ENCODE results near the gene COL4A1. TPM values are rescaled to one million over a fixed set of nuclear protein-coding genes. Genes with fewer than 3 reads are reported as not detected.

The COL4A1 gene
- total RNA-seq, 1 donor from 2014 or later = 105 TPM

DNA sequence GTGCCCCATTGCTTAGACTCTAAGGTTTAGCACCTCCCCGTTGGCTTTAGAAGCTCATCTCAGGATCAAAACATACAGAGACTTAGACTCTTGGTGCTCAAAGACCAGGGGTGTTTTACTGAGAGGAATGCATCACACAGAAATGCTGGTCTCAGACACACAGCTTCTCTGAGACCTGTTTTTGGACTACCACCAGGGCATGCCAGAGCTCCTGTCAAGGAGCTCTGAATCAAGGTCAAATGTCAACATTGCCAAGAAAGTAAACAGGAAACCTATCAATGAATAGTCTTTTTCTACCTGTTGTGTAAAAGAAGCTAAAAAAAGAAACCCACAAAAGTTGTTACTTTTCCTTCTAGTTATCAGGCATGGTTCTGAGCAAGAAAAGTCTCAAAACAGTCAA lies 149.2 kb downstream of the COL4A1 start:
- Histone ChIP-seq H3K27me3 (no peaks in the 10 kb centered on the region), H3K4me2 (no peak overlapping the region), H3K9me3 (ENCODE audit: low read depth) (no peaks in the 10 kb centered on the region), H2AFZ (replicated peaks) (no peak overlapping the region), H3K79me2 (ENCODE audit: low read depth) (no peaks in the 10 kb centered on the region), H3K4me3 (no peak overlapping the region), H4K20me1 (ENCODE audit: low read depth) (no peaks in the 10 kb centered on the region), H3K9ac (no peak overlapping the region), H3K4me1 (no peaks in the 10 kb centered on the region), H3F3A (ENCODE audit: low read depth) (no peaks in the 10 kb centered on the region), H3K36me3 (no peaks in the 10 kb centered on the region), H3K27ac (no peak overlapping the region)
- DNase-seq (ENCODE audit: low spot score) = no peak
- TF ChIP-seq EZH2phosphoT487 (IDR thresholded peaks at IDR 0.05) (no peak), EZH2 (IDR thresholded peaks at IDR 0.05) (no peak)
- TF ChIP-seq, protein P1, sequence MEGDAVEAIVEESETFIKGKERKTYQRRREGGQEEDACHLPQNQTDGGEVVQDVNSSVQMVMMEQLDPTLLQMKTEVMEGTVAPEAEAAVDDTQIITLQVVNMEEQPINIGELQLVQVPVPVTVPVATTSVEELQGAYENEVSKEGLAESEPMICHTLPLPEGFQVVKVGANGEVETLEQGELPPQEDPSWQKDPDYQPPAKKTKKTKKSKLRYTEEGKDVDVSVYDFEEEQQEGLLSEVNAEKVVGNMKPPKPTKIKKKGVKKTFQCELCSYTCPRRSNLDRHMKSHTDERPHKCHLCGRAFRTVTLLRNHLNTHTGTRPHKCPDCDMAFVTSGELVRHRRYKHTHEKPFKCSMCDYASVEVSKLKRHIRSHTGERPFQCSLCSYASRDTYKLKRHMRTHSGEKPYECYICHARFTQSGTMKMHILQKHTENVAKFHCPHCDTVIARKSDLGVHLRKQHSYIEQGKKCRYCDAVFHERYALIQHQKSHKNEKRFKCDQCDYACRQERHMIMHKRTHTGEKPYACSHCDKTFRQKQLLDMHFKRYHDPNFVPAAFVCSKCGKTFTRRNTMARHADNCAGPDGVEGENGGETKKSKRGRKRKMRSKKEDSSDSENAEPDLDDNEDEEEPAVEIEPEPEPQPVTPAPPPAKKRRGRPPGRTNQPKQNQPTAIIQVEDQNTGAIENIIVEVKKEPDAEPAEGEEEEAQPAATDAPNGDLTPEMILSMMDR (IDR thresholded peaks at IDR 0.05) = no peak
- no peak overlapping the region for H3K27ac Mint-ChIP-seq
- no peaks in the 10 kb centered on the region for H3K27me3 Mint-ChIP-seq (ENCODE audit: insufficient read depth, low read depth)
- H3K9me3 Mint-ChIP-seq = no peaks in the 10 kb centered on the region
- no peaks in the 10 kb centered on the region for H3K4me1 Mint-ChIP-seq
- peaks cover 40% of the 10 kb centered on the region for H3K36me3 Mint-ChIP-seq
- H3K4me3 Mint-ChIP-seq = no peak overlapping the region

DNA sequence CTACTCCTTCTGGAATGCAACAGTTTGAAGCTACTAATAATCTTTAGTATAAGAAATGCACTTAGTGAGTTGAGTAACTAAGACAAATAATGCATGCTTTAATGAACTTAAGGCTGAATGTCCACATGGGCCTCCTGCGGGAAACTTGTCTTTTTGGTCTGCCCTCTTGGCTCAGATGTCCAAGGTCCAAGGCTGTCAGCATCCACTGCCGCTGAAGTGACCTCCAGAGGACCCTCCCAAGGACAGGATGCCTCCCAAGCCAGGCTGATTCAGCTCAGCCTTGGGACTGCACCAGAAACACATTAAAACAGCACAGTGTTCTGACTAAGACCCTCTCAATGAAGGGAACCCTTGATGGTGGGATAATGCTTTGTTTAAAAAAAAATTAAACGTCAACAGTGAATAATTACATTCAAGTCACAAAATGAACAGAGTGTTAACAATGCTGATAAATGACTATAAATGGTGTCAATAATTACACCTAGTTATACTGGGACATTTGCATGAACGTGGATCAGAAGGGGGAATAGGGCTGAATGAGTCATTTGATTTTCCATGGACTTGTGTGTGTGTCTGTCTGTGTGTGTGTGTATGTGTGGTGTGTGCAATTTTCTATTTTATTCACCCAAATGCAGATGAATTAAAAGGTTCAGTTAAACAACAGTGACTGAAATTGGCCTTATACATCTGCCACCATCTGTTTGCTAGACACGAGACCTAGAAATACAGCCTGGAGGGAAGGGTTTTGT lies 150.5 kb downstream of the COL4A1 start:
- H3K4me3 ChIP-seq = no peak overlapping the region
- no peak overlapping the region for H3K9ac ChIP-seq
- H3F3A ChIP-seq (ENCODE audit: low read depth) = no peaks in the 10 kb centered on the region
- no peak overlapping the region for H2AFZ ChIP-seq (replicated peaks)
- no peaks in the 10 kb centered on the region for H3K27me3 Mint-ChIP-seq (ENCODE audit: insufficient read depth, low read depth)
- H4K20me1 ChIP-seq (ENCODE audit: low read depth) = no peaks in the 10 kb centered on the region
- H3K4me3 Mint-ChIP-seq = no peak overlapping the region
- no peaks in the 10 kb centered on the region for H3K9me3 ChIP-seq (ENCODE audit: low read depth)
- TF ChIP-seq, protein P1 (IDR thresholded peaks at IDR 0.05) = no peak
- TF ChIP-seq EZH2 (IDR thresholded peaks at IDR 0.05) = no peak
- no peak for TF ChIP-seq EZH2phosphoT487 (IDR thresholded peaks at IDR 0.05)
- no peak overlapping the region for H3K27ac Mint-ChIP-seq
- no peaks in the 10 kb centered on the region for H3K4me1 Mint-ChIP-seq
- no peaks in the 10 kb centered on the region for H3K36me3 ChIP-seq
- DNase-seq (ENCODE audit: low spot score) = no peak
- no peak overlapping the region for H3K27ac ChIP-seq
- H3K4me1 ChIP-seq = no peaks in the 10 kb centered on the region
- no peaks in the 10 kb centered on the region for H3K79me2 ChIP-seq (ENCODE audit: low read depth)
- no peaks in the 10 kb centered on the region for H3K9me3 Mint-ChIP-seq
- H3K4me2 ChIP-seq = no peak overlapping the region
- no peaks in the 10 kb centered on the region for H3K27me3 ChIP-seq
- peaks cover 42% of the 10 kb centered on the region for H3K36me3 Mint-ChIP-seq

DNA sequence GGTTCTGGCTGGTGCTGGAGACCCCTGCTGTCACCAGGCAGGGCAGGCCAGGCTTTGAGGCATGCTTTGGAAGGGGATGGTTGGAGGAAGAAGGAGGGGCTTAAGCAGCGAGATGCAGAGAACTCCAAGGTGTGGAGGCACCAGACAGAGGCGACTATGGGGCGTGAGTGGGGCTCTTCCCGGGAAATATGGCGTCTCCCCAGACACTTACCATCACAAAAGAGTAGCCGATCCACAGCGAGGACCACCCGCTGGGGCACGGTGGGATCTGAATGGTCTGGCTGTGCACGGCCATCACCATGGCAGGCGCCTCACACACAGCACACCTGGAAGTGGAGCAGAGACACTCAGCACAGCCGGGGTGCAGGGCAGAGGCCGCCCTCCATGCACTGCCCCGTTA lies 151.9 kb downstream of the COL4A1 start:
- H3K27me3 Mint-ChIP-seq (ENCODE audit: insufficient read depth, low read depth) = peaks cover 2% of the 10 kb centered on the region
- Histone ChIP-seq H2AFZ (replicated peaks) (no peak overlapping the region), H3K4me1 (no peaks in the 10 kb centered on the region), H3K4me3 (no peak overlapping the region), H3K27ac (no peak overlapping the region), H3K27me3 (no peaks in the 10 kb centered on the region), H3K4me2 (no peak overlapping the region), H4K20me1 (ENCODE audit: low read depth) (no peaks in the 10 kb centered on the region), H3F3A (ENCODE audit: low read depth) (no peaks in the 10 kb centered on the region), H3K9me3 (ENCODE audit: low read depth) (no peaks in the 10 kb centered on the region), H3K9ac (no peak overlapping the region), H3K36me3 (no peaks in the 10 kb centered on the region), H3K79me2 (ENCODE audit: low read depth) (no peaks in the 10 kb centered on the region)
- DNase-seq (ENCODE audit: low spot score) = no peak
- no peak overlapping the region for H3K4me3 Mint-ChIP-seq
- H3K9me3 Mint-ChIP-seq = no peaks in the 10 kb centered on the region
- TF ChIP-seq EZH2 (IDR thresholded peaks at IDR 0.05) = no peak
- TF ChIP-seq EZH2phosphoT487 (IDR thresholded peaks at IDR 0.05) = no peak
- TF ChIP-seq, protein P1 (IDR thresholded peaks at IDR 0.05) = no peak
- peak overlapping the region; percentile 72 for H3K27ac Mint-ChIP-seq
- H3K4me1 Mint-ChIP-seq = no peaks in the 10 kb centered on the region
- H3K36me3 Mint-ChIP-seq = peaks cover 35% of the 10 kb centered on the region

Data from neural progenitor cell (in vitro differentiated cells).